Measurements from ENCODE around the gene ZFYVE1. TPM values are rescaled to one million over a fixed set of nuclear protein-coding genes. Genes with fewer than 3 reads are reported as not detected.
"Not testable (repeated sequence)": the region's sequence is repeated elsewhere in the genome, so short reads cannot be mapped to it uniquely, and the experiment has no call there.

The ZFYVE1 gene
- total and polyA plus RNA-seq, 2 experiments from 2014 or later, result 3.2 to 12.5 TPM

- not testable (repeated sequence) for H3K4me3 ChIP-seq; H3K36me3 Mint-ChIP-seq (ENCODE audit: low read depth); H2AFZ ChIP-seq; H3K79me2 ChIP-seq (replicated peaks; ENCODE audit: insufficient read depth); H3K36me3 ChIP-seq (ENCODE audit: insufficient read depth); ATAC-seq; H3K27ac Mint-ChIP-seq; H3K9me3 Mint-ChIP-seq; H3K4me3 Mint-ChIP-seq; H3K4me1 Mint-ChIP-seq; H3K4me2 ChIP-seq; H3F3A ChIP-seq (replicated peaks; ENCODE audit: low read depth); H3K9me2 ChIP-seq (ENCODE audit: insufficient read depth); H3K27me3 ChIP-seq (ENCODE audit: insufficient read depth); H3K27me3 Mint-ChIP-seq (ENCODE audit: insufficient read depth, low read depth, poor library complexity); H4K20me1 ChIP-seq (replicated peaks; ENCODE audit: insufficient read depth); DNase-seq (ENCODE audit: low spot score); H3K27ac ChIP-seq (ENCODE audit: low read depth); H3K4me1 ChIP-seq (ENCODE audit: insufficient read depth)
These were observed 15.7 kb downstream of the ZFYVE1 start for GRCh38 chr14:73011189-73011588.

GRCh38 chr14:73008501-73008900 lies 18.4 kb downstream of the ZFYVE1 start:
- H3K4me3 Mint-ChIP-seq, result no peak overlapping the region
- no peak overlapping the region for H3K27ac Mint-ChIP-seq
- no peaks in the 10 kb centered on the region for H3K4me1 Mint-ChIP-seq
- Histone ChIP-seq H3K4me3 (no peak overlapping the region), H3K9me2 (ENCODE audit: insufficient read depth) (no peaks in the 10 kb centered on the region), H3F3A (replicated peaks; ENCODE audit: low read depth) (0 out of 2 replicates have a peak, but pooled peaks cover 2% of the 10 kb centered on the region), H3K27me3 (ENCODE audit: insufficient read depth) (no peaks in the 10 kb centered on the region), H3K4me2 (no peak overlapping the region), H3K27ac (ENCODE audit: low read depth) (no peak overlapping the region), H3K4me1 (ENCODE audit: insufficient read depth) (no peaks in the 10 kb centered on the region), H2AFZ (no peak overlapping the region), H4K20me1 (replicated peaks; ENCODE audit: insufficient read depth) (no peaks in the 10 kb centered on the region; the same call in 1 of the 2 replicates), H3K79me2 (replicated peaks; ENCODE audit: insufficient read depth) (peaks cover 1% of the 10 kb centered on the region; the same call in 1 of the 2 replicates), H3K36me3 (ENCODE audit: insufficient read depth) (no peaks in the 10 kb centered on the region)
- TF ChIP-seq NANOG (IDR thresholded peaks at IDR 0.05; ENCODE audit: borderline replicate concordance) (no peak), CREB1 (CRISPR knock-in tag; IDR thresholded peaks at IDR 0.05; ENCODE audit: low read depth) (no peak), ZNF114 (CRISPR knock-in tag; IDR thresholded peaks at IDR 0.05) (no peak), POLR2AphosphoS5 (IDR thresholded peaks at IDR 0.05; ENCODE audit: low read depth) (no peak), JUNB (IDR thresholded peaks at IDR 0.05; ENCODE audit: unreplicated experiment) (no peak), EZH2phosphoT487 (IDR thresholded peaks at IDR 0.05; ENCODE audit: unreplicated experiment) (no peak), EZH2 (IDR thresholded peaks at IDR 0.05; ENCODE audit: low read depth, unreplicated experiment) (no peak)
- ATAC-seq, result no peak
- DNase-seq (ENCODE audit: low spot score), result no peak
- H3K27me3 Mint-ChIP-seq (ENCODE audit: insufficient read depth, low read depth, poor library complexity), result no peaks in the 10 kb centered on the region
- H3K36me3 Mint-ChIP-seq (ENCODE audit: low read depth), result peaks cover 6% of the 10 kb centered on the region; the same call in 1 of the 3 replicates
- H3K9me3 Mint-ChIP-seq, result no peaks in the 10 kb centered on the region

- Histone ChIP-seq H3K4me3 (no peak overlapping the region), H3K27me3 (ENCODE audit: insufficient read depth) (no peaks in the 10 kb centered on the region), H3K9me2 (ENCODE audit: insufficient read depth) (no peaks in the 10 kb centered on the region), H3K79me2 (replicated peaks; ENCODE audit: insufficient read depth) (peaks cover 6% of the 10 kb centered on the region; the same call in 1 of the 2 replicates), H3K4me1 (ENCODE audit: insufficient read depth) (no peaks in the 10 kb centered on the region), H3K36me3 (ENCODE audit: insufficient read depth) (no peaks in the 10 kb centered on the region), H3K27ac (ENCODE audit: low read depth) (no peak overlapping the region), H4K20me1 (replicated peaks; ENCODE audit: insufficient read depth) (no peaks in the 10 kb centered on the region; the same call in 1 of the 2 replicates), H3K4me2 (no peak overlapping the region), H3F3A (replicated peaks; ENCODE audit: low read depth) (0 out of 2 replicates have a peak, but pooled peaks cover 2% of the 10 kb centered on the region), H2AFZ (no peak overlapping the region)
- Mint-ChIP-seq H3K4me3 (no peak overlapping the region), H3K27ac (no peak overlapping the region), H3K36me3 (ENCODE audit: low read depth) (peaks cover 6% of the 10 kb centered on the region; the same call in 1 of the 3 replicates), H3K9me3 (no peaks in the 10 kb centered on the region), H3K27me3 (ENCODE audit: insufficient read depth, low read depth, poor library complexity) (no peaks in the 10 kb centered on the region), H3K4me1 (no peaks in the 10 kb centered on the region)
- ATAC-seq (no peak), DNase-seq (ENCODE audit: low spot score) (no peak)
- TF ChIP-seq ETS1 (IDR thresholded peaks at IDR 0.05) (no peak), CTCF (conservative IDR thresholded peaks at IDR 0.05; ENCODE audit: low read depth in 2 of 2) (no peak), EZH2phosphoT487 (IDR thresholded peaks at IDR 0.05; ENCODE audit: unreplicated experiment) (no peak), STAT1 (IDR thresholded peaks at IDR 0.05; ENCODE audit: unreplicated experiment) (no peak), JUNB (IDR thresholded peaks at IDR 0.05; ENCODE audit: unreplicated experiment) (no peak), CREB1 (CRISPR knock-in tag; IDR thresholded peaks at IDR 0.05; ENCODE audit: low read depth) (no peak), ZNF331 (CRISPR knock-in tag; IDR thresholded peaks at IDR 0.05; ENCODE audit: low read depth) (no peak), POLR2AphosphoS5 (IDR thresholded peaks at IDR 0.05; ENCODE audit: low read depth) (no peak), NANOG (IDR thresholded peaks at IDR 0.05; ENCODE audit: borderline replicate concordance) (no peak)
These were observed 19.1 kb downstream of the ZFYVE1 start for GRCh38 chr14:73007835-73008234.

All from GM23338 (cell line).